HG03175 (cell line): ENCODE measurements around the gene ZNRF2.
"Not testable (repeated sequence)": the region's sequence is repeated elsewhere in the genome, so short reads cannot be mapped to it uniquely, and the experiment has no call there.

Experiments used
- ATAC-seq: cut with Tn5 transposase; IDR thresholded peaks from one replicate; pipeline ENCODE4 v1.9.1; 2021; ENCODE audit warnings: mild to moderate bottlenecking, moderate library complexity; ENCODE audit not compliant: unreplicated experiment

Gene ZNRF2

DNA sequence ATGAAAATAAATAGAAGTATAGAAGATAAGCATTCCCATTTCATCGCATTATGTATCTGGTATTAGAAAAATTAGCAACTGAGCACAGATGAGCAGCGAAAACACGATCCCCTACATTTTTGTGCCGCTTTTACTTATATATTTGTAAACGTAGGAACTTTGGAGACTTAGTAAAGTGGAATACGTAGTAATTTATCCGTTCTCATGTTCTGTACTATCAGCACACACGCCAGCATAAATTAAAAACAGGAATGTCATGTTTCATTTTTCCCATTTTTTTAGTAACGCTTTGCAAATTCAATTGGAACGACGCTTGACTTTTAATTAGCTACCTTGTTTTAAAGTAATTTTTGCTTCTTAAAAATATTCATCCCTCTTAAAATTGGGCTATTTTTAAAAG, 2.4 kb downstream of the ZNRF2 start:
- no peak for ATAC-seq

DNA sequence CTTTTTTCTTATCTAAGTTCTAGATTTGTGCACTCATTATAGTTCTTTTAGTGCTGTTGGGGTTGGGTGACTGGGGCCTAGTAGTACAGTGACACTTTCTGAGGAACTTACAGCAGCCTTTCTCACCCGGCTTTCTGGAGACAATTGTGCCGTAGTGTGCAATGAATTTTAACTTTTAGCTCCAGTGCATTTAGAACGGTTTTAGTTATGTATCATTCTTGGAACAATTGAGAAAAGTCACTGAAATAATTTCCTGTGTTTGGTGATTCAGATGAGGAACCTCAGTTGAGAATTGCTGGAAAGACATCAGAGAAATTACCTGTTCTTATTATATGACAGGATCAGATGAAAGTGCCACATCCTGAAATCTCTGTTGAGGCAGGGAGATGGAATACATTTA, 3.2 kb downstream of the ZNRF2 start:
- ATAC-seq, result not testable (repeated sequence)

DNA sequence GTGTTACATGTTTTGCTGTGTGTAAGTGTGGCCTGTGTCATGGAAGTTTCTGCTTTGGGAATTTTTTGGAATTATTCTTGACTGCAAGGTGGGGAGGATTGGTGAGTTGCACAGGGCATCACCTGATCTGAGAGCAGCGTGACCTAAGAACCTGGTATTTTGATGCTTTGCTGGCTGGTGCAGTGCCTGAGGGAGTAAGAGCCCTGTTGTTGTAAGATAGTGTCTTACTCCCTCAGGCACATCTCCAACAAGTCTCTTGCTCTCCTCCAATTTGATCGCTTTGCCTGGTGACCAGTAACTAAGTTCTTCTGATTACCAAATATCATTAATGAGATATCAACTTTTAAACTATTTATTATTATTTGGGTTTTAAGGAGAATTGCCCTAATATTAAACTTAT, 5.2 kb downstream of the ZNRF2 start:
- not testable (repeated sequence) for ATAC-seq

DNA sequence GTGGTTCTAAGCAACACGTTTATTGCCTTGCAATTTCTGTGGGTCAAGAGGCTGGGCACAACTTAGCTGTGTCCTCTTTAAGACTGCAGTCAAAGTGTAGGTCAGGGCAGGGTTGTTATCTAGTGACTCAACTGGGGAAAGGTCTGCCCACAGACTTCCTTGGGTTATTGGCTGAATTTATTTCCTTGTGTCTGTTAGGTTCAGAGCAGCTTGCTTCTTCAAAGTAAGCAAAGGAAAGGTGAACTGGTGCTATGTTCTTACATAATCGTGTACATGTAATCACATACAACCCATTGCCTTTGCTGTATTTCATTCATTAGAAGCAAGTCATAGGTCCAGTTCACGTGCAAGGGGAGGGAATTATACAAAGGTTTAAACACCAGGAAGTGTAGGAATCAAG, 5.9 kb downstream of the ZNRF2 start:
- not testable (repeated sequence) for ATAC-seq

DNA sequence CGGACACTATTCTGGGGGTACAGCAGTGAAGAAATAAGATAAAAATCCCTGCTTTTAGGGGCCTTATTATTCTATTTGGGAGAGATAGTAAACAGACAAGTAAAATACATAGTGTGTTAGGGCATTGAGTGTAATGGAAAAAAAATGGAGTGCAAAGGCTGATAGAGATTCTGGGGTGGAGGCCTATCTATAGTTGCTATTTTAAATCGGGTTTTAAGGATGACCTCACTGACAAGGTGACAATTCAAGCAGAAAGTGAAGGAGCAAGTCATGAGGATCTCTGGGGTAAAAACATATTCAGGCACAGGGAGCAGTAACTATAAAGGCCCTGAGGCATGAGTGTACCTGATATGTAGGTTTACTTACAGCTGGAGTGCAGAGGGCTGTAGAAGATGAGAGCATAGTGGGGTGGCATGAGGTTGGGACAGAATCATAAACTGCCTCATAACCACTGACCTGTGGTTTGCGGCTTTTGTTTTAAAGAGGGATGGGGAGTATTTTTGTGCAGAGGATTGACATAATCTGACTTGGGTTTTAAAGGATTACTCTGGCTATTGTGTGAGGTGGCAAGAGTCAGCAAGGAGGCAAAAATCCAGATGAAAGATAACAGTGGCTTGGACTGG, 8.1 kb downstream of the ZNRF2 start:
- ATAC-seq, result not testable (repeated sequence)

DNA sequence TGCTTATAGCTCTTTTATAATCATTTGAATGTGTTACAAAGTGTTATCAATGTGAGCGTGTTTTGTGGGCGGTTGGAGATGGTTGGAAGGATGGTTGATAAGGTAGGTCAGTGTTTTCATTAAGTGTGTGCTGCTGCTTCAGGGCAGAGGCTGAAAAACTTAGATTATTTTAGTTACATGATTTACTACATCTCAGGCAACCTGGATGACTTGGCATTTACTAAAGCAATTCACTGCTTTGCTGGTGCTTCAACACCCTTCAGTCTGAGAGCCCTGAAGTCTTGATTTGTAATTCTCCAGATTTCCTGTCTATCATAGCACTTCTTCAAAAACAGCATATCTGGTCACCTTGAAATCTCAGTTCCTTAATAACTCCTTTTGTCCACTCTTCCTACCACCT, 11.9 kb downstream of the ZNRF2 start:
- ATAC-seq, result not testable (repeated sequence)

DNA sequence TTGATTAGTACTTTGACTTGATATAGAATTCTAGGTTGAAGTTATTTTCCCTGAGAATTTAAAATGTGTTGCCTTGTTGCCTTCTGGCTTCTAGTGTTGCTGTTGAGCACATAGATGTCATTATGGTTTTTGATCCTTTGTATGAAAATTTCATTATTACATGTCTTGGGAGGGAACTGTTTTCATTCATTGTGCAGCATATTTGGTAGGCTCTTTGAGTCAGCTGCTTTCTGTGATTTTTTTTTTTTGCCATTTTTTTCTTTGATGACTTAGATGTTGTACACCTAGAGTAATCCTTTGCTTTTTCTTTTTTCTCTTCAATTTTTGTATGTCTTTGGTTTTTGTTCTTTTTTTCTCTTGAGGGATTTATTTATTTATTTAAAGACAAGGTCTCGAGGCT, 13.1 kb downstream of the ZNRF2 start:
- ATAC-seq, result not testable (repeated sequence)

DNA sequence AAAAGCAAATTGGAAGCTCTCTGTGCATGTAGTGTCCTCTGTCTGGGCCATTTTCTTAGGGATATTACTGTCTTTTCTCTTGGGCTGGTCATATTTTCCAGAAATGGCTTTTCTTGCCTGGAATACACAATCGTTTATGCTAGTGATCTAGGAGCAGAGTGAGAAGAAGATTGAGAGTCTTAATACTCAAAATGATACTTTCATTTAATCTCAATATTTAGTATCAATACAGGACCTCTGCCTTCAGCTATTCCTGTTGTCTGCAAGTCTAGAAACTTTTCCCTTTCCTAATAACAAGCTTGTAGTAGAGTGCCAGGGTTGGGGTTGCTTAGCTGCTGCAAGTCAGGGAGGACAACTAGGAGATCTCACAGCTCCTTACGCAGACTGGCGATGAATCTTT, 14.0 kb downstream of the ZNRF2 start:
- not testable (repeated sequence) for ATAC-seq

DNA sequence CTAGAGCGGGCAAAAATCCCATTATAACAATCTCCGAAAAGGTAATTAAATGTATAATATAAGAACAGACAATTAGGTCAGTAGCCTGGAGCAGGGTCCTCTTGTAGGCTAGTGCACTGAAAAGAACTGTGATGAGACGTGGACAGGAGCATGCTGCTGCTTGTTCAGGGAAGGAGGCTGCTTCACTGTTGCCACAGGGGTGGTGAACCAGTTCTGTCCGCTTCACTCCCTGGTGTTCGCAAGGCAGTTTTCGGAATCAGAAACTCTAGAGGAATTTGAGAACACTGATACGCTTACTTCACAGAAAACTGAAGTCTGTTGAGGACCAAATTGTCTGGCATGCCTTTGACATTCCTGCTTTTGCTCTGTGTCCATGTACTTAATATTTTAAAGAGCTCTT, 17.4 kb downstream of the ZNRF2 start:
- ATAC-seq, result no peak

DNA sequence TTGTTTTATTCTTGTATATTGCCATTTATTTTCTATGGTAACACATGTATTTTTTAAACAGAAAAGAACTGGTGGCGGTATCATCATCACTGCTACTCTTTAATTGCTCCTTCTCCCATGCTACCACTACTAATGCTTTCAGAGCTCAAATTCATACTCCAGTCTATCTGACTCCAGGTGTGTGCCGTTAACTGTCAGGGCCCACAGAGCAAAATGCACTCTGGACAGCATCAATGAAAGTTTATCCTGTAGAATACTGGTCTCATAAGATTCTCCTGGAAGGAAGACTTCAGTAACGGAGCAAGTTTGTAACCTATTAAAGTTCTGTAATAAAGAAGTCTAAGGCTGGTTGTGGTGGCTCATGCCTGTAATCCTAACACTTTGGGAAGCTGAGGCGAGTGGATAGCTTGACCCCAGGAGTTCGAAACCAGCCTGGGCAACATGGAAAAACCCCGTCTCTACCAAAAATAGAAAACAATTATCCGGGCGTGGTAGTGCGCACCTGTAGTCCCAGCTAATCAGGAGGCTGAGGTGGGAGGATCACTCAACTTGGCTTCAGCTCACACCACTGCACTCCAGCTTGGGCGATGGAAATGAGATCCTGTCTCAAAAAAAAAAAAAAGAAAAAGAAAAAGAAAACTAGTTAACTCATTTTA, 18.4 kb downstream of the ZNRF2 start:
- peak; percentile 19 for ATAC-seq

DNA sequence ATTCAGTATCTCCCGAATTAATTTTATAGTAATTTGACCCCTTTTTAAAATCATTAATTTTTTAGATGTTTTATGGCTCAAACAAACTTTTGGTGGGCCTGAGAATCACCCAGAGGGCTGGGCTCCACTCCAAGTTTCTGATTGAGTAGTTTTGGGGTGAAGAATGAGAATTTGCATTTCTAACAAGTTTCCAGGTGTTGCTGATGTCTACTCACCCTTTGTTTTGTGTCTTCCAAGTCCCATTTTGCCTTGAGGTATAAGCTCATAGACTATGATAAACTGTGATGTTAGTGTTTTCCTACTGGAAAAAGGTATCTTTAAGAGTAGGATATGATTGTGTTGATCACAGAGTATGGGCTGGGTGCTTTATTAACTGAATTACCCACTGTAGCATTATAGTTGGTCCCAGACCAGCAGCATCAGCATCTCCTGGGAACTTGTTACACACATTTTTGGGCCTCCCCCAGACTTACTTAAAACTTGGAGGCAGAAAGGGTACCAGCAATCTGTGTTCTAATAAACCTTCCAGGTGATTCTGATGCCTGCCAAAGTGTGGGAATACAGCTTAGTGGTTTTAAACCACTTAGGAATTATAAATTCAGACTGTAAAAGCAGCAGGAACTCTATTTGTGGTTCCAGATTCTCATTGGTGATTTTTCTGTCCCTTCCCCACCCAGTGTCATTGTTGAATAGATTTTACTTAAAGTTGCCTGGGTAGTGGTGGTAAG, 19.1 kb downstream of the ZNRF2 start:
- ATAC-seq, result peak; percentile 80

DNA sequence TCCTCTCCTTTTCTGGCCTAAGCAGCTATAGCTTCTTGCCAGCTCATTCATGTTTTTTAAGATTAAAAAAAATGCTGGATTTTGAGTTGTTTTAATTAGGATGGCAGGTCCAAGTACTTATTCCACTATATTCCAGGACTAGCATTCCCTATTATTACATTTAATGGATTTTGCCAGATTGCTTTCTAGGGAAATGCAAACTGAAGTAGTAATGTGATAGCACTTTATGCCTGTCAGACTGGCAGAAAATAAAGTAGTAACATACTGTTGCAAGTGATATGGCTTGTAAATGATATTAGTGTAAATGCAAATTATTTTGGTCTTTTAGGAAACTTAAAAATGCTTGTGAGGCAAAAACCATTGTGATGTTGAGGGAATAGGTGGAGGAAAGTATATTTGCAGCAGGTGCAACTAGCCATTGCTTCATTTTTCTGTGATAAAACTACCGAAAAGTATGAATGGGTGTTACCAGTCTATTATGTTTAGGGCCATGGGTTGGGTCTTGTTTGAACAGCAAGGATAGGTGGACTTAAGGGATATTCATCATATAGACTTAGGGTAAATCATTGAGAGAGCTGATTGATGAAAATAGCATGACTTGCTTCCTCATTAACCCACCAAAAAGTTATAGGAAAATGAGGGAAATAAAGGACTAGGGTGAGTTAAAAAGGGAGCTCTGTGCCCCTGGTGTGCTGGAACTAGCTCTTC, 19.9 kb downstream of the ZNRF2 start:
- no peak for ATAC-seq

DNA sequence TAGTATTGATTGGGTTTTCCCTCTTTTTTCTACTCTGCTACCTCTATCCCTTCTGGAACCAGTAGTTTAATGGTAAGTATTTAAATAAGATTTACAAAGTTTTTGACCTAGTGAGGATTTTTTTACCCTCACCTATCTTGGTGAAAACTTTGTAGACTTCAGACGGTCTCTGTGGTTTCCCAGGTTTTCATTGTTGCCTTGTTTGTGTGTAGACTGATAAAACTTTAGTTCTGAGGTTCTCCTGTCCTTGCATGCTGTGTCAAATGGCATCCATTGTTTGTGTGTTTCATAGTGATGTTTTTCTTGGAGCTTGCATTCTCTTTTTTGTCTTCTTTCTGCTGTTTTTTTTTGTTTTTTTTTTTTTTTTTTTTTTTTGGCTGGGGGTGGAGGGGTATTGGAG, 22.6 kb downstream of the ZNRF2 start:
- ATAC-seq, result no peak

DNA sequence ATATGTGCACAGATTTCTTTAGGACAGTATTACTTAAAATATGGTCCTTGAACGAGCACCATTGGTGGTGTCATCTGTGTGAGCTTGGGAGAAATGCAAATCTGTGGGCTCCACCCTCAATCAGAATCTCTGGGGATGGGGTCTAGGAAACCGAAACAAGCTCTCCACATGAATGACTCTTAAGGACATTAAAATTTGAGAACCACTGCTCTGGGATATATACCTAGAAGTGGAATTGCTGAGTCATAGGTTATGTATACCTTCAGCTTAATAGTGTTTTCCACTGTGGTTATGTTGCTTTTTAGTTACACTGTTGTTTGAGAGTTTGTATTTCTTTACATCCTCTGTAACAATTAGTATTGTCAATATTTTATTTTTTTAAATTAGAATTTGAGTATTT, 24.0 kb downstream of the ZNRF2 start:
- no peak for ATAC-seq

DNA sequence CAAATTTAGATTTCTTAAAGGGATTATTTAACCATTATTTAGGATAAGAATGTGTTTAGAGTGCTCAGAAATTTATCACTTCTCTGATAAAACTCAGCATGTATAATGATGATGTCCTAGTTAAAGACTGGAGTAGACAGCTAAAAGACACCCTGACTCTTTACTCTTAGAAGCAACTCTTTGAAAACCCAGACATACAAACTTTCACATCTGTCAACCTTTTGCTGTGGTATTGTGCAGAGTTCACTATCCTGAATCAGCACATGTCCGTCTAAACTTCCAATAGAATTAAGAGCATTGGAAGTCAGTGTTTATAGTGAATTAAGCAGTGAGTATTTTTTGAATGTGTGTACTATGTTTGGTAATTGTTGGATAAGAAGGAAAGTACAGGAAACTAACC, 24.9 kb downstream of the ZNRF2 start:
- no peak for ATAC-seq

DNA sequence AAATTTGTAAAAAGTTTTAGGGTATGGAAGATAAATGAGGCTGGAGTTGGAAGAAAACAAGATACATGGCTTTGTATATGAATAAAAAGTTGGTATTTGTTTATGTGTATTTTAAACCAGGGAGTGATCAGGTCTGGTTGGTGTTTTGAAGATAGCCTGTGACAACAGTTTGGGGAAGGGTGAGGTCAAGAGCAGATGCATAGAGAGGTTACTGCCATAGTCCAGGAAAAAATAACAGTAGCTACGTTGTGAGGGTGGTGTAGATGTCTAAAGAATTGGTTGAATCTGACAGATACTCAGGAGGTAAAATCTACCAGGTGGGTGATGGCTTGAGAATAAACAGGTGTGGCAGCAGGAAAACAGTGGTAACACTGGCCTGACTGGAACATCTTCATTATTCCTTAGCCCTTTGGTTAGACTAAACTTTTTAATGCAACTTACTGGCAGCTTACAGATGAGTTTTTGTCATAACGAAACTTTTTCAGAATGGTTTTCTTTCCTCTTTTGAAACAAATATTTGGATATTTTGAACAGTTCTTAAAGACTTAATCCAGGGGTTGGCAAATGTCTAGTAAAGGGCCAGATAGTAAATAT, 25.5 kb downstream of the ZNRF2 start:
- ATAC-seq, result no peak

DNA sequence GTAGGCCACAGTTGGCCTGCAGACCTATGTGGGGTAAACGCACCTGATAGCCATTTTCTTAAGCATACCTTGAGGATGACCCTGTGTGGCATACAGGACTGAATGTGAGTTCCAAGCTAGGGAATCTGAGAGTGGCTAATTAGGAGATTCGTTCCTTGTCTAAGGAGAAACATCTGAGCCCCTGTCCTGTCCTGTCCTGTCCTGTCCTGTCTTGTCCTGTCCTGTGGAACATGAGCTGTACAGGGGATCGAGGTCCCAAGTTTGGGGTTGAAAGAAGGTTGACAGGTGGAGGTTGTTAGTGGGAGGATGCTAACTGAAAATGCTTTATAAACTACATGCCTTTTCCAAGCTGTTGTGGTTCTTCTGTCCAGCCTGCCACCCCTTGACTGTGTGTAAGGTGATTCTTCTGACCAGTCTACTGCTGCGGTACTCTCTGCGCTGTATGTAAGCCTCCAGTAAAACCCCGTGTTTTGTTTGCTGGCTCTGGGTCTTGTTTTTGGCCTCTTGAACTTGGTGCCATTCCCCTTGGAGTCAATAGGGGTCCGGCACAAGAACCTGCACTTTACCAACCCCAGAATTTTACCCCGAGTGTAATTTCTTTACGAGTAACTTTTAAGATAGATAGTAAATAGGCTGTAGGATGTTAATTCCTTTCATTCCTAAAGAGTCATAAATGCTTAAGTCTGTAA, 26.4 kb downstream of the ZNRF2 start:
- no peak for ATAC-seq

DNA sequence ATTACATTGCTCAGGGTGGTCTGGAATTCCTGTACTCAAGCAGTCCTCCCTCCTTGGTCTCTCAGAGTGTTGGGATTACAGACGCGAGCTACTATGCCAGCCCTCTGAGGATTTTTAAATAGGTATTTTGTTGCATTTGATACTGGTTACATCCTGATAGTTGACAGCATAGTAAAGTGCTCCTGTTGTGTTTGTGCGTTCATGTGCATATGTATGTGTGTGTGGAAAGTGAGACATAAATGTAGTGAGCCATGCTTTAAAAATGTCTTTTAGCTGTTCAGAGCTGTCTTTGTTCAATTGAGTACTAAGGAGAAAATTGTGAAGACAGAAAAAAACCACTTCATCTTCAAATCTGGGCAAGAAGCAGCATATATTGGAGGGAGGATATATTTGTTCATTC, 27.8 kb downstream of the ZNRF2 start:
- no peak for ATAC-seq

DNA sequence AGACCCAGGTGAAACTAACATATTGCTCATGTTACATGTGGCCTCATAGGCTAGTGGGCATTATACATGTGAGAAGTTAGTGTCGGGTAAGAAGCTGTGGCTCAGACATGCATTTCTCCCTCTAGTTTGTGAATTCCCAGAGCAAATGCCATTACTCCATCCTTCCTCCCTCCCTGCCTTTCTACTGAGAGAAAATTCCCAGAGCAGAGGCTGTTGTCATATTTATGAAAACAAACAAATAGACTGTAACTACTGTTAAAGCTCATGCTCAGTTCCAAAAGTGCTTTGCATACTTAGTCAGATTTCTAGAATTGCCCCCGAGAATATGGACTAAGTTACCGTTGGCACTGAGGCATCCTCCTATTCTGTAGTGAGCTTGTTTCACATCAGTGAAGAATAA, 29.0 kb downstream of the ZNRF2 start:
- ATAC-seq, result no peak

DNA sequence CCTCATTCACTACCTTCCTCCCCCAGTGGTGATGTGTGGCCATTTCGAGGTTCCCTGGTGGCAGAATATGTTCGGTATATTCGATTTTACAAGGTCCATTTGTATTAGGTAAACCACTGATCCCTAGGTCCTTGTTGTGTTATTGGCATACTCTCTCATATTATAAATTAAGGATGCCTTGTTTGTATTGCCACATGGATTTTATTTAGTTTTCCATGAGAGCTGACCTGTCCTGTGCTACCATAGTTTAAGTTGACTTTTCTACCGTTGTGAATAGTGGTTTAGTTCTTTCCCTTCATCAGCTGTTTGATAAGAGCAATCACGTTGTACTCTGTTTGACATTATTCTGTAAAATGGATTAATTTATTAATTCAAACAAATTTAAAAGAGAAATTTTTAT, 29.4 kb downstream of the ZNRF2 start:
- no peak for ATAC-seq

DNA sequence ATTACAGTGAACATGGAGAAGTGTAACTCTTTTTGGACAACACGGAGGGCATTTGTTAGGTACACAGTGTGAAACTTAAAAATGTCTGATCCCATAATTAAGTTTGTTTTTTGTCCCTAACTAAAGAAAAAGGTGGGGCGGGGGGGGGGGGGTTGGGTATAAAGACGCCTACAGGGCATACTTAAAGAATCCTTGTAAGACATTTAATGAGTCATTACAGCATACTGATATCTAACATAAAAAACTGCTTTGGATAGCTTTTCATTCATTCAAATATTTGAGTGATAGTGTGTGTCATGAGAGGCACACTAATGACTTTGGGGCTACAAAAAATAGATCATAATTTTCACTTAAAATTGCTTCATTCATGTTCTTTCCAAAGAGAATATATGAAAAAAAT, 31.2 kb downstream of the ZNRF2 start:
- ATAC-seq, result no peak
